Adipose tissue (tissue), 3 donors: ENCODE measurements around the gene C16orf96. TPM values are rescaled to one million over a fixed set of nuclear protein-coding genes. Genes with fewer than 3 reads are reported as not detected.

Experiments
- H3K27ac ChIP-seq: one replicate; pipeline ENCODE4 v1.5.1; 2013; ENCODE audit warnings: low read depth, low read length
- WGBS, 3 donors: extraction: QIAGEN DNeasy Blood & Tissue Kit; methylation state at CpG; one replicate each; pipeline ENCODE4 v1.1.7; 2013; 5-methylcytosine and 5-hydroxymethylcytosine counted together
- polyA plus RNA-seq, 3 donors: library from polyadenylated mRNA; stranded (reverse); fragments of 200-250 nt; gene quantifications; one replicate each; pipeline ENCODE4 v1.2.3, GENCODE V29; 2013
- donor health status: healthy with polysubstance abuse.
- donor health status: Bipolar disorder and iron deficiency.
- donor health status: healthy.

The C16orf96 gene
- under 1 TPM in 2 of 3 donors, not detected in 1; 0.01 to 0.21 TPM for polyA plus RNA-seq

DNA sequence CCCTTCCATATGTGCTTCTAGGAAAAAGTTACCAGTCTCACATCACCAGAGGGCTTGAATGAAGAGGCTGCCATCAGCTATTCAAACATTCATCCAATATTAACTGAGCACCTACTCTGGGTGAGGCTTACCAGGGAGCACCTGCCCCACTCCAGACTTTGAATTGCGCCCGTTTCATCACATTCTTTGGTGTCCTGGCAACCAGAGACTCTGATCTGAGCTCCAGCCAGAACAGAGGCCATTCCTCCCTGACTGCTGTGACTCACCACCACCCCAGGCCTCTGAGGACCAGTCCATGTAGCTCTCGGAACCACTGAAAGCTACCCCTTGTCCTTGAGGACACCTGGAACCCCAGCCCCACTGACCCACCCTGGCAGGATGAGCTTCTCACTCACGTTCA lies at the start of gene C16orf96:
Gene C16orf96 (plus strand): TSS at position 229 of the 400 bp plus-strand sequence. CDS start 150 bp downstream, at position 379.
- no peak within 1 kb of the TSS for H3K27ac ChIP-seq
- 79 to 86% (median 85%) methylated on average over 4 of the region's 4 CpGs for WGBS, 3 donors

DNA sequence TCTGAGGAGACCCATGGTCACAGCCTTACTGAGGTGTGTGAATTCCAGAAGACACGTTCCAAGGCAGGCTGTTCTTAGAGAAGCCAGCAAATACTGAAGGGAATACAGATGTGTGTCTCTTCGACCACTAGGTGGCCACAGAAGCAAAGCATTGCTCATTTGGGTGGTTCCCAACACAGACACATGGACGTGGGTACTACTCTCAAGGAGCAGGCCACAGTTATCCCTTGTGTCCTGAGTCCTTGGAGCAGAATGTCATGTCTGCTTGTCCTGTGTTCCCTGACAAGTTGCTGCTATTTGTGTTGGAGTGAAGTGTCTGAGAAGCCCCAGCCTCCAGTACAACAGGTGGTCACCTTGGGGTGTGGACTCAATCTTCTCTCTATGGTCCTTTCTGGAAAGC lies 49.7 kb upstream of the C16orf96 start:
- 2 to 9% (median 6%) methylated on average over 3 of the region's 3 CpGs for WGBS, 3 donors
- no peak overlapping the region for H3K27ac ChIP-seq

DNA sequence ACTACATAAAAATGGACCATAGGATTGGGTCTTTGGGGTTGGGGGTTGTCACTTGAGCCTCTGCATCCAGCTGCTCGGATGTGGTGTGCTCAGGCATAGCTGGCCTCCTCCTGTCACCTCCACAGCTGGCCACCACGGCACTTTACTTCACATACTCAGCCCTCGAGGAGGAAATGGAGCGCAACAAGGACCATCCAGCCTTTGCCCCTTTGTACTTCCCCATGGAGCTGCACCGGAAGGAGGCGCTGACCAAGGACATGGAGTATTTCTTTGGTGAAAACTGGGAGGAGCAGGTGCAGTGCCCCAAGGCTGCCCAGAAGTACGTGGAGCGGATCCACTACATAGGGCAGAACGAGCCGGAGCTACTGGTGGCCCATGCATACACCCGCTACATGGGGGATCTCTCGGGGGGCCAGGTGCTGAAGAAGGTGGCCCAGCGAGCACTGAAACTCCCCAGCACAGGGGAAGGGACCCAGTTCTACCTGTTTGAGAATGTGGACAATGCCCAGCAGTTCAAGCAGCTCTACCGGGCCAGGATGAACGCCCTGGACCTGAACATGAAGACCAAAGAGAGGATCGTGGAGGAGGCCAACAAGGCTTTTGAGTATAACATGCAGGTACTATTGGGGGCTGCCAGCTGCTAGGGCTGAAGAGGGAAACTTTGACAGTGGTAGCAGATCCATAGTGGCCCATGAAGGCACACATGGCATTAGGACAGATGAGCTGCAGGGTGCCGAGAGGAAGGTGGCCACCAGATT lies 48.4 kb upstream of the C16orf96 start:
- 89 to 90% (median 90%) methylated on average over 17 of the region's 17 CpGs for WGBS, 3 donors

DNA sequence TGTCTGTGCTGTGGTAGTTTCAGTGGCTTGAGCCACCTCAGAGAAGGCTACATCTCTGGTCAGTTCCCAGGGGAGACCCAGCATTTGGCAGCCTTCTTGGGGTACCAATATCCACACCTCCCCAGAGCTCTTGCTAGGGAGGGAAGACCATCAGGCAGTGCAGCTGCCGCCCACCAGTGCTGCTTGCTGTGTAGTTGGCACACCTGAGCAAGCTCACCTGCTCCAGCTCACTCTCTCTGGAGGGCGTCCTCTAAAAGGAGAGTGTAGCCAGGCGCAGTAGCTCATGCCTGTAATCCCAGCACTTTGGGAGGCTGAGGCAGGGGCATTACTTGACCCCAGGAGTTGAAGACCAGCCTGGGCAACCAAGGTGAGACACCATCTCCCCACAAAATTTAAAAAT lies 47.3 kb upstream of the C16orf96 start:
- H3K27ac ChIP-seq, result no peak overlapping the region
- WGBS, 3 donors, result 89 to 97% (median 94%) methylated on average over 3 of the region's 3 CpGs

More for the DNA sequence above, 48.4 kb upstream of the C16orf96 start:
- H3K27ac ChIP-seq, result no peak overlapping the region

DNA sequence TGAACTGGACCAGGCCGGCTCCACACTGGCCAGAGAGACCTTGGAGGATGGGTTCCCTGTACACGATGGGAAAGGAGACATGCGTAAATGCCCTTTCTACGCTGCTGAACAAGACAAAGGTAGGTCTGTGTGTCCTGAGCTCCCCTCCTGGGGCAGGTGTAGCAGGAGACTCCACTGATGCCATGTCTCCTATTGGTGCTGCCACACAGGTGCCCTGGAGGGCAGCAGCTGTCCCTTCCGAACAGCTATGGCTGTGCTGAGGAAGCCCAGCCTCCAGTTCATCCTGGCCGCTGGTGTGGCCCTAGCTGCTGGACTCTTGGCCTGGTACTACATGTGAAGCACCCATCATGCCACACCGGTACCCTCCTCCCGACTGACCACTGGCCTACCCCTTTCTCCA lies 46.7 kb upstream of the C16orf96 start:
- no peak overlapping the region for H3K27ac ChIP-seq
- 84 to 93% (median 90%) methylated on average over 8 of the region's 8 CpGs for WGBS, 3 donors

DNA sequence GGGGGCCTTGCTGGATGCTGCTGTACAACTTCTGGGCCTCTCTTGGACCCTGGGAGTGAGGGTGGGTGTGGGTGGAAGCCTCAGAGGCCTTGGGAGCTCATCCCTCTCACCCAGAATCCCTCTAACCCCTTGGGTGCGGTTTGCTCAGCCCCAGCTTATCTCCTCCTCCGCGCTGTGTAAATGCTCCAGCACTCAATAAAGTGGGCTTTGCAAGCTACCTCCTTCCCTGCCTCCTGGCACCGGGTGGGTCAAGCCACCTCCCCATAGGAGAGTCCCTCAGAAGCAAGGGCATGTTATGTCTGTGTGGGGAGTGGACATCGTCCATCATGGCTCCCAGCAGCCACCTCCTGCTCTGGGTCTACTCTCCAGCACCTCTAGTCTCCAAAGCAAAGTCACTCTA lies 46.0 kb upstream of the C16orf96 start:
- no peak overlapping the region for H3K27ac ChIP-seq
- WGBS, 3 donors, result 71 to 79% (median 79%) methylated on average over 5 of the region's 5 CpGs

DNA sequence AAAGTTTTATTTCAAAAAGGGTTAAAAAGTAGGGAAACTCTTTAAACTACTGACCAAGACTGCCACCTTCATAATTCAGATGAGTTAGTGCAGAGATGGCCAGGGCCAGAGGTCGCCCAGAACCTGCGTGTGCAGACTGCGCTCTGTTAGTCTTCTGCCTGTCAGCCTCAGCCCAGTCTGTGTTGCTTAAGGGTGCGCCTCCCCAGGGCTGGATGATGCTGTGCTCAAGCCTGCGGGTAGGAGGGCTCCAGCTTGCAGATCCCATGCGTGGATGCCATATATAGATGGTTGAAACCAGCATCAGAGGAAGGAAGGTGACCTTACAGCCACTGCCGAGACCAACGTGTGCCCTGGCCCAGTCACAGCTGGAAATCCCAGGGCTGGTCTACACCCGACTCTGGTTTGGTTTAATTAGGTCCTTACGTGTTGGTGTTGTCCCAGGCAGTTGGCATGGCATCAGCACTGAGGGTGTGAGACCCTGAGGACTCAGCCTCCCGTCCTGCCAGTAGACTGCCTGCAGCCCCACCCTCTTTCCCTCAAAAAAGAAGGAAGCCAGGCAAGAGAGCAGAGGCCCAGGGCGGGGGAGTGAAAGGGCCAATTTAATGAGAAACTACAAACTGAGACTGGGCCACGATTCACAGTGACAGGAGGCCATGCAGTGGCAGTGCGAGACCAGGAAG lies 45.3 kb upstream of the C16orf96 start:
- H3K27ac ChIP-seq, result no peak overlapping the region
- WGBS, 3 donors, result 56 to 65% (median 57%) methylated on average over 14 of the region's 14 CpGs

DNA sequence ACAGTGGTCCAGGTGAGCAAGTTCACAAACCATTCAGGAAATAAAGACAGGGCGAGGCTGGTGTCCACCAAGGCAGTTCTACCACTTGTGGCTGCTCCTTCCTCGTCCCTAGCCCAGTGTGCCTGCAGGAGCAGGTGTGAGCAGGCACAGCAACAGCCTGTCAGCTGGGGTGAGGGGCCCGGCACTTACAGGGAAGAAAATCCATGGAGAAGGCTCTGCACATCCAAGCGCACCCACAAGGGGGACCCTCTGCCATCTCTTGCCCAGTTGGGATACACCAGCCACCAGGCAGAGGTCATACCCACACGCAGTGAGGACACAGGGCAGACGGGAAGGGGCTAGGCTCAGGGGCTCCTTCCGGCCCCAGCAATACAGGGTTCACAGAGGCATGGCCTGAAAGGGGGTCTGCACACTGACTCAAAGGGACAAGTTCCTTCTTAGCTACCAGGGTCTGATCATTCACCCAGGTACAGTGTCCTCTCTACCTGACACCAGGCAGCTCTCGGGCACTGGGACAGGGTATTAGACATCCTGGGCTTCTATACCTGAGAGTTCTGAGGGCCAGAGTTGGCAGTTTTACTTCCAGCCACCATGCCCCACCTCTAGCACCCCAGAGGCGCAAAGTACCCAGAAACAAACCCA lies 44.6 kb upstream of the C16orf96 start:
- H3K27ac ChIP-seq, result no peak overlapping the region

DNA sequence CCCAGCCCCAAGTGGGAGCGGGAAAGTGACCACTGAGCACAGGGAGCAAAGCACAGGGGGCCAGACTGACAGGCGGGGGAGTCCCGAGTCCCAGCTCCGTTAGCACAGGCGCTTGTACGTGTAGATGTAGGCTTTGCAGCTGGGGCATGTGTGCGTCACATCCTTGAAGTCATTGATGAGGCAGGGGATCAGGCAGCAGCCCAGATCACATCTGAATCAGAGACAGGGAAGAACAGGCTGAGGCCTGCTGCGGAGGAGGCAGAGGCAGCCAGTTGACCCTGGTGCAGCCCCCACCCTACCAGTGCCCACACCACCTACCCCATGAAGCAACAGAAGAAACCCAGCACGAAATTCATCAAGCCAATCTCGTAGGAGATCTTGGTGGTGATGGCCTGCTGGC lies 43.7 kb upstream of the C16orf96 start:
- no peak overlapping the region for H3K27ac ChIP-seq
- whole genome bisulfite sequencing, 3 donors, result 91 to 92% (median 92%) methylated on average over 10 of the region's 10 CpGs

More for the DNA sequence above, 44.6 kb upstream of the C16orf96 start:
- 47 to 73% (median 70%) methylated on average over 9 of the region's 9 CpGs for WGBS, 3 donors

DNA sequence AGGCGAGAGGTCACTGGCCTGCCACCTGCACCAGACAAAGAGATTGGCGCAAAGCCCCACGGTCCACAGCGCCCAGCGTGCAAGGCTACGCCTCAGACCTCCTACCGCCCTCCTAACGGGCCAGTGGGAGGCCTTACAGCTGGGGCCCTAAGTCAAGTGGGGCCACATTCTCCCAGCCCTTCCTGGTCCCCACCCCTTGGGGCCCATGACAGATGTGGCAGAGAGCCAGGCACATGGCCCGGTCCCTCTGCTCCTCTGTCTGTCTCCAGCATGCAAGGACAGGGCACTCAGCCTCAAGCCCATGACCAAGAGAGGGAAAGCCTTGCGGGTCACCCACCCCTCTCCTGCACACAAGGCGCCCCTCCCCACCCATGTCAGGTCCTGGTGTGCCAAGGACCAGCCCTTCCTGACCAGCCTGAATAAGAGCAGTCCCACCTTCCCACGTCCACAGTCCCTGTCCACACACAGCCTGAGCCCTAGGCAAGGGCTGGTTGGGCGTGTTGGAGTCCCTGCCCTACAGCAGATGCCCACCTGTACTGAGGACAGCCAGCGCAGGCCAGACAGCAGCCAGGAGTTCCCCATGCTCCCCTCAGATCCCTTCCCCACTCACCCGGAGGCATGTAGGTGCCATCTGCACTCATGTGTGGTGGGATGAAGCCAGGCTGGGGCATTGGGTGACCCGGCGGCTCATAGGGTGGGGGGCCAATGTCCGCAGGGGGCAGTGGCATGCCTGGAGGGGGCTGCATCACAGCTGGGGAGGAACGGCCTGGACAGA lies 42.9 kb upstream of the C16orf96 start:
- no peak overlapping the region for H3K27ac ChIP-seq
- WGBS, 3 donors, result 78 to 83% (median 79%) methylated on average over 17 to 19 of the region's 19 CpGs

DNA sequence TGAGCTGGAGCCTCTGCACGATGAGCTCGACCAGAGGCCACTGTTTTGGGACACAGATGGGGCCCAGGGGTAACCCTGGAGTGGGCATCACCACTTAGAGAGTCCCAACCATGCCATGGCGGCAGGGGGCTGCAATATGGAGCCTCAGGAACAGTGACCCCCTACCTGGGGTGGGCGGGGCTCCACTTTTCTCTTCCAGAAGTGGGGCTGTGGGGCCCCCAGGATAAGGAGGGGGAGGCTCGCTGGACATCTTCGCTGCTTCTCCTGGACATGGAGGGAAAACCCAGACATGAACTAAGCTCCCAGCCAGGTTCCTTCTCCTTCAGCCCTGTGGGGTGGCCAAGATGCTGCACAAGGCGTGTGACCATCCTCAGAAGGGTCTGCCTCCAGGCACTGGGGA lies 42.3 kb upstream of the C16orf96 start:
- no peak overlapping the region for H3K27ac ChIP-seq
- WGBS, 3 donors, result 92 to 95% (median 93%) methylated on average over 5 to 7 of the region's 7 CpGs

DNA sequence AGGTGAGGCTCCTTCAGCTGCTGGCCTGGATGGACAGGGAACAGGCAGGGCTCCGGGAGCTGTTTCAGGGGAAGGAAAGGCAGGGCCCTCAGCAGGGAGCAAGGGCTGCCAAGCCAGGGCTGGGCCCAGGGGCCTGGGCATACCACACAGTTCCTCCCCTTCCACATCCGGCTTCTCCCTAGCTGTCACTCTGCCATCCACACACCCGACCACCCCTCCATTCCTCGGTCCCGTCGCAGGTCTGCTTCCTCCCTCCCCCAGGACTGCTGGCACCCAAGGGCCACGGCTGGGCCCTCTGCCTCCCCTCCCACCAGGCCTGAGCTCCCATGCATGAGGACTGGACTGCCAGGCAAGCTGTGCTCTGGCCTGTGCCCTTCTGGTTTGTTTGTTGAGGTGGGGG lies 41.5 kb upstream of the C16orf96 start:
- H3K27ac ChIP-seq, result no peak overlapping the region
- WGBS, 3 donors, result 19 to 49% (median 20%) methylated on average over 7 of the region's 7 CpGs

DNA sequence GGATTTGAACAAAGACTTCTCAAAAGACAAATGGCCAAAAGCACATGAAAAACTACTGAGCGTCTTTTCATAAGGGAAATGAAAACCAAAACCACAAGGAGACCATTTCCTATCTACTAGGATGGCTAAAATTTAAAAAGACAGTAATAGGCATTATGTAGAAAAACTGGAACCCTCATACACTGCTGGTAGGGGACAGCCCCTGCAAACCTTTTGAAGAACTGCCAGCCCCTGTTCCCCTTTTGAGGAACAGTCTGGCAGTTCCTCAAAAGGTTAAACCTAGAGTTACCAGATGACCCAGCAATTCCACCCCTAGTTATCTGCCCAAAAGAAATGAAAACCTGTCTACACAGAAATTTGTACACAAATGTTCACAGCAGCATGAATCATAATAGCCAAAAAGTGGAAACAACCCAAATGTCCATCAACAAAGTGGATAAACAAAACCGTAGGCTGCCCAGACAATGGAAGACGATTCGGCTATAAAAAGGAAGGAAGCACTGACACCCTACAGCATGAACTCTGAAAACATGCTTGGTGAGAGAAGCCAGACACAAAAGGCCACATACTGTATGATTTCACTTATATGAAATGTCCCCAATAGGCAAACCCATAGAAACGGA lies 40.4 kb upstream of the C16orf96 start:
- no peak overlapping the region for H3K27ac ChIP-seq

DNA sequence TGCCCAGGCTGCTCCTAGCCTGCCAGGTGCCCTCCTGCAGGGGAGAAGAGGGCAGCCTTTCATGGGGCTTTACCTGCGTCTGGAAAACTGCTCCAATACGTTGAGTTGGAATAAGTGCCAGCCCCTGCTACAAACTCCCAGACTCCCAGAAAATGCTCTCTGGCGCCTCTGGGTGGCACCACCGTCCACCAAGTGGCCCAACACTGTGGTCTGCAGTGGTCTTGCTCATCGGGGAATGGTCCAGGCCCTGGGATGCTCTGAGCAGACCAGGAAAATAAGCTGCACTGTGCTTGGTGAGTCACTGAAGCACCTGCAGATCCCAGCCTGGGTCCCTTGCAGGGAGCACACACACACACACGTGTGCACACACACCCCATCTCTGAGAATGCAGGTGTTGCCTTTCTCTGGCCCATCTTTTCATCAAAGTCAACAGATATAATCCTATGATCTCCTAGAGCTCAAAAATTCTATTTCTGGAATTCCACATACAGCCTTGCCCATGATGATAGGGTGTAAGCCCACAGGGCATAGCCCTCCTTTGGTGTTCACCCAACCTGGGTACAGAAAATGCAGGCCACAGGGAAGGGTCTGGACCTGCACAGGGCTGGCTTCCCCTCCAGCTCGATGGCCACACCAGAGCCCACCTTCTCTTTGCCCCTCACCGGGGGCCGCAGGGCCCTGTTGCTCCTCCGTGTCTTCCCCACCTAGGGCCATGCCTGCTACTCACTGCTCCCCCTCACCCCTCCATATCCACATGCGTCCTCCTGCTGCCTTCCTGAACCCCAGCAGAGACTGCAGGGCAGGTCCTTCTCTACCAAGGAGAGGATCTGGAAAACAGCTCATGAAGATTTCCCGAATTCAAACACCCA lies 38.1 kb upstream of the C16orf96 start:
- WGBS, 3 donors, result 63 to 74% (median 64%) methylated on average over 12 of the region's 12 CpGs

More for the DNA sequence above, 40.4 kb upstream of the C16orf96 start:
- WGBS, 3 donors, result 25 to 53% (median 26%) methylated on average over 5 of the region's 5 CpGs

DNA sequence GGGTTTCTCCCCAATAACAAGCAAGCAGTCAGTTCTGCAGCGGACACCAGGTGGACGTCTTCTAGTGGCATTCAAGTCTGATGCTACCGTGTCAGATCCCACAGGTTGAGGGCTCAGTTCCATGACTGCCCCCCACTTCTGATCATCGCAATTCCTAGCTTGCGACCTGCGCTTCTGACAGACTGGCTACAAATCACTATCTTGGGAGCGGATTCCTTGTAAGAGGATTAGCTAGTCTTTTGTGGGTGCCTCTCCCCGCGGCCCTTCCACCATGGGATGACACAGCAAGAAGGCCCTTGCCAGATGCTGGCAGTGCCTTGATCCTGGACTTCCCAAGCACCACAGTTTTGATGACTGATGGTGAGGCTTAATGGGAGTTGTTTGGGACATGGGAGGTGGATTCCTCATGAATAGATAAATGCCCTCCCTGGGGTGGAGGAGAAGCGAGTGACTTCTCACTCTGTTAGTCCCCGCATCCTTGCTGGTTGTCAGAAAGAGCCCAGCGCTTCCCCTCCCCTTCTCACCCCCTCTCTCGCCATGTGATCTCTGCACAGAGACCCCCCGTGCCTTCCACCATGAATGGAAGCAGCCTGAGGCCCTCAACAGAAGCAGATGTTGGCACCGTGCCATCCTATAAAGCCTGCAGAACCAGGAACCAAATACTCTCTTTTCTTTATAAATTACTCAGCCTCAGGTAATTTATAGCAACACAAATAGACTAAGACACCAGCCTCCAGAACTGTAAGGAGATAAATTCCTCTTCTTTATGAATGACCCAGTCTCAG lies 36.7 kb upstream of the C16orf96 start:
- H3K27ac ChIP-seq, result no peak overlapping the region
- WGBS, 3 donors, result 83 to 91% (median 85%) methylated on average over 15 of the region's 15 CpGs

More for the DNA sequence above, 38.1 kb upstream of the C16orf96 start:
- H3K27ac ChIP-seq, result no peak overlapping the region

DNA sequence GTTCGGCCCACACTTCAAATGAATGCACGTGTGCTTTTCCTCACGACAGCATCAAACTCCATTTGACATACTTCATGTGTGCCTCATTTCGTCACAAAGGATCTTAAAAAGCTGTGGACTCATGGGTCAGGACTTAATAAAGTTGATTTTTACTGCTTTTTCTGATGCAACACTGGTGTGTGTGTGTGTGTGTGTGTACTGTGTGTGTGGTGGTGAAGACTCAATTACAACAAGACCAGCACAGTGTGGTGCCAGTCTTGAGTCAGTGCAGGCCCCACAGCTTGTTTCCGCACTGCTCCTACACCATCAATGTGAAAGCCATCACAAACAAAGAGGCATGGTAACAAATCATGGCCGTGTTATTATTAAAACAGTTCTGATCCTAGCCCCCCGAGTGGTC lies 35.2 kb upstream of the C16orf96 start:
- WGBS, 3 donors, result 83 to 89% (median 83%) methylated on average over 7 of the region's 7 CpGs
- H3K27ac ChIP-seq, result no peak overlapping the region
